22Rv1 (cell line): ENCODE data around the gene RAB6B.

Experiments
- H3K27ac ChIP-seq: fragments of 450-650 bp; 2 replicates; pipeline ENCODE4 v1.5.1; 2017
- ZFX ChIP-seq: fragments of 450-650 bp; IDR thresholded peaks from 2 replicates; pipeline ENCODE4 v1.6.1; 2017; ENCODE audit warnings: antibody characterized with exemption, borderline replicate concordance
- TF ChIP-seq, protein P1 (sequence below): fragments of 450-650 bp; IDR thresholded peaks from 2 replicates; pipeline ENCODE4 v1.5.1; 2017; ENCODE audit warnings: mild to moderate bottlenecking

The RAB6B gene

DNA sequence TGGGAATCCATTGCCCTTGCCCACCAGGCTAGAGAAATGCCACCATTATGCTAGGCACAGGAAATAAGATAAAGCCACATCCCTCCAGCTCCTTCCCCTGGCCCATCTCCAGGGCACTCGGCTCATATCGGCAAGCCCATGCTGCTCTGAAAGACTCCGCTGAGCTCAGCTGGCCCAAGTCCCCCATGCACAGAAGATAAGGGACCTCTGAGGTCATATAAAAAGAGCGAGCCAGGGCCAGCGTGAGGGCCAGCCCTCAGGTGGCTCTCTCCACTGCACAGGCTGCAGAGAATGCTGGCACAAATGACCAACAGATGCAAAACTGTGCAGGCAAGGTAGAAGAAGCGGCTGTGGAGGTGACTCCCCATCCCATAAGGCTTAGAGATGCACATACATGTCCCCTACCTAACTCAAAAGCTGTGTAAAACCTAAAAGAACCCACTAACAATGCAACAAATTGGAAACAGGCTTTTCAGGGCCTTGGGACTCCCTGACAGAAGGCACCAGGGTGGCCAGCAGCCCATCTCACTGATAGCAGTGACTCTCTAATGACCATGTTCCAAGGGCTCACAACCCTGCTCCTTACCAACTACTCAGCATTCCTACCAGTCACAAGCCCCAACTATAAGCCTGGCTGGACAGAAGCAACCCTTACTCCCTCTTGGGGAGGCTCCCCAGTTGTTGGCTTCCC lies 3.0 kb downstream of the RAB6B start:
- TF ChIP-seq ZFX = no peak
- TF ChIP-seq, protein P1, sequence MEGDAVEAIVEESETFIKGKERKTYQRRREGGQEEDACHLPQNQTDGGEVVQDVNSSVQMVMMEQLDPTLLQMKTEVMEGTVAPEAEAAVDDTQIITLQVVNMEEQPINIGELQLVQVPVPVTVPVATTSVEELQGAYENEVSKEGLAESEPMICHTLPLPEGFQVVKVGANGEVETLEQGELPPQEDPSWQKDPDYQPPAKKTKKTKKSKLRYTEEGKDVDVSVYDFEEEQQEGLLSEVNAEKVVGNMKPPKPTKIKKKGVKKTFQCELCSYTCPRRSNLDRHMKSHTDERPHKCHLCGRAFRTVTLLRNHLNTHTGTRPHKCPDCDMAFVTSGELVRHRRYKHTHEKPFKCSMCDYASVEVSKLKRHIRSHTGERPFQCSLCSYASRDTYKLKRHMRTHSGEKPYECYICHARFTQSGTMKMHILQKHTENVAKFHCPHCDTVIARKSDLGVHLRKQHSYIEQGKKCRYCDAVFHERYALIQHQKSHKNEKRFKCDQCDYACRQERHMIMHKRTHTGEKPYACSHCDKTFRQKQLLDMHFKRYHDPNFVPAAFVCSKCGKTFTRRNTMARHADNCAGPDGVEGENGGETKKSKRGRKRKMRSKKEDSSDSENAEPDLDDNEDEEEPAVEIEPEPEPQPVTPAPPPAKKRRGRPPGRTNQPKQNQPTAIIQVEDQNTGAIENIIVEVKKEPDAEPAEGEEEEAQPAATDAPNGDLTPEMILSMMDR = no peak
- H3K27ac ChIP-seq = no peak overlapping the region

DNA sequence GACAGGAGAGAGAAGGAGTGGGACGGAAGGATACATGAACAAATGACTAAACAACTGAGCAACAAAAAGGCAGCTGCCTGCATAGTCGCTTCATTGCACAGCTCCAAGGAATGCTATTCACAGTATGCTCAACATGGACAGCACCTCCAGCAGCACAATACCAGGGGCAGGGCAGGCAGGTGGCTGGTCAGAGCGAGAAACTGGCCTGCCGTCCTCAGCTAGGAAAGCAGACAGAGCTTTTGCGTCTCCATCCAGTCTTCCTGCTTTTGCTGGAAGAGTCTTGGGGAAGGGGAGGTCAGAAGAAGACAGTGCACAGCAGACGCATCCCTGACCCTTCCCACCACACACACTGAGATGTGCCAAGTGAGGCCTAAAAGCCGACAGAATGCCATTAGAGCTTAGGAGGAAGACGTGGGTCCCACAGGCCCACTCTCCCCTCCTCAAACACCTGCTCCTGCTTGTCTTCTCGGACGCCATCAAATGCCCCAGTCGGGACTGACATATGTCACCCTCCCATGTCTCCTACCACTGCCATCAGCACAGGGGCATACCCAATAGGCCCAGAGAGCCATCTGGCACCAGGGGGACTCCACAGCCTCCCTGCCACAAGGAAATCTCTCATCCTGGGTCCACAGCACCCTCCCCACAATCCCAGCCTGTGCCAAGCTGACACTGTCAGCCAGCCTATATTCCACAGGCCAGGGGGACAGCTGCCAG lies 3.9 kb downstream of the RAB6B start:
- no peak overlapping the region for H3K27ac ChIP-seq
- TF ChIP-seq, protein P1 = no peak
- TF ChIP-seq ZFX = no peak

DNA sequence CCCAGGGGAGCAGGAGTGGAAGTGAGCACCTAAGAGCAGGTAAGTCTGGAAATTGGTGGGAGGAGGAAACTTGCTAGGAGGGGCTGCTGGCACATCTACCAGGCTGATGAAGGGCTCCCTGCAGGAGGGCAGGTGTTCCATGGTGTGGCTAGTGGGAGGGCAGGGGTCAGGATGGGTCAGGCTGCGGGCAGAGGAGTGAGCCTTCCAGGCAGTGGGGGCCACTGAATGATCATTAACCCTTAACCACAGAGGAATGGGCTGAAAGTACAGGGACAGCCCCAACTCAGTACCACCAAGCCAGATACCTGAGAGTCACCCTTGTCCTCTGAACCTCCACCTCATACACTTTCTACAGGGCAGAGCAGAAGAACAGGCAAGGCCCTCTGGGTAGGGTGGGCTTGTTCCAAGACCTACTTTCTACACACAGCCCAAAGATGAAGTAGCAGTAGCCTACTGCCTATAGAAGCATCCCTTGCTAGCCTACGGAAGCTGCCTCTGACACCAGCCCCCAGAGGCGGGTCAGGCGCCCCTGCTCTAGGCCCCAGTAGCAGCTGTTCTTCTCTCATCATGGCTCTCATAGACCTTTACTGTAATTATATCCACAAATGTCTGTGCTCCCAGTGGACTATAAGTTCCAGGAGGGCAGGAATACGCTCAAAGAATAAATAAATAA lies 4.6 kb downstream of the RAB6B start:
- TF ChIP-seq ZFX = no peak
- TF ChIP-seq, protein P1 = no peak
- no peak overlapping the region for H3K27ac ChIP-seq

DNA sequence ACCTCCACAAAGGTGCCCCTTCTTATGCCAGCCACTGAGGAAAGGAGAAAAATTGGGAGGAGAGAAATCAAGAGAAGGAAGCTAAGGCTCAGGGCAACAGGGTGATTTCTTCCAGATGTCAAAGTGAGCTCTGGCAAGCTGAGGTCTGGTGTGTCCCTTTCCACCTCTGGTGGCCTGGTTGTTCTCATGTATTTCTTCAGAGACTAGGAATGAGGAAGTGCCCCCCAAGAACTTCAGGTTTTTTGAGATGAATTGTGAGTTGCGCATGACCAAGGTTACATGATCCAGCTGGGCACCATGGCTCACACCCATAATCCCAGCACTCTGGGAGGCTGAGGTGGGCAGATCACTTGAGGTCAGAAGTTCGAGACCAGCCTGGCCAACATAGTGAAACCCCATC lies 5.6 kb downstream of the RAB6B start:
- no peak for TF ChIP-seq ZFX
- TF ChIP-seq, protein P1 = no peak

DNA sequence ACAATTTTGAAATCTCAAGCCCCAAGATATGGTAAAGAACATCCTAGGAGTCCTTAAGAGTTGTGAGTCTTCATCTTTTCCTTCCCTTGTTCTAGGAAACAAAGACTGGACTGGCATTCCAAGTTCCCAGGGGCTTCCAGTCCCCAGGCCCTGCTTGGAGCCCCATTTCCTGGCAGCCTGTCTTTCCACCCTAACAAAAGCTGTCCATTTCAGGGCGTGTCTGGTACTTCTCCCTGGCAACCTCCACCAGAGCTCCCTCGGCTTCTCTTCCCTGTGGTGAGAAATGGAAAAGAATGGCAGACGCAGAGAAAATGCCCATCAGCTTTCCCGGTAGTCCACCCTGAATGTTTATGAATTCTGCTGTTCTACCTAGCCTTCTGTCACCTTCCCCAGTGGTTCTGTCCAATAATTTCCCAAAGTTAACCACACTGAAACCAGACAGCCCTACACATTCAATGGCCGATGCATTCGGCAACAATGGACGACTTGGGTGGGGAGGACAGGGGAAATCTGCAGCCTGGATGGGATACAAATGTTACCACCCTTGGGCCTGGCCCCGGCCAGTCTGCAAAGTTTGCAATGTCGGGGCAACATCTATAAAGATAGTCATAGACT lies 6.8 kb downstream of the RAB6B start:
- TF ChIP-seq ZFX = no peak
- TF ChIP-seq, protein P1 = no peak
- no peak overlapping the region for H3K27ac ChIP-seq

More for the DNA sequence above, 5.6 kb downstream of the RAB6B start:
- H3K27ac ChIP-seq = no peak overlapping the region

DNA sequence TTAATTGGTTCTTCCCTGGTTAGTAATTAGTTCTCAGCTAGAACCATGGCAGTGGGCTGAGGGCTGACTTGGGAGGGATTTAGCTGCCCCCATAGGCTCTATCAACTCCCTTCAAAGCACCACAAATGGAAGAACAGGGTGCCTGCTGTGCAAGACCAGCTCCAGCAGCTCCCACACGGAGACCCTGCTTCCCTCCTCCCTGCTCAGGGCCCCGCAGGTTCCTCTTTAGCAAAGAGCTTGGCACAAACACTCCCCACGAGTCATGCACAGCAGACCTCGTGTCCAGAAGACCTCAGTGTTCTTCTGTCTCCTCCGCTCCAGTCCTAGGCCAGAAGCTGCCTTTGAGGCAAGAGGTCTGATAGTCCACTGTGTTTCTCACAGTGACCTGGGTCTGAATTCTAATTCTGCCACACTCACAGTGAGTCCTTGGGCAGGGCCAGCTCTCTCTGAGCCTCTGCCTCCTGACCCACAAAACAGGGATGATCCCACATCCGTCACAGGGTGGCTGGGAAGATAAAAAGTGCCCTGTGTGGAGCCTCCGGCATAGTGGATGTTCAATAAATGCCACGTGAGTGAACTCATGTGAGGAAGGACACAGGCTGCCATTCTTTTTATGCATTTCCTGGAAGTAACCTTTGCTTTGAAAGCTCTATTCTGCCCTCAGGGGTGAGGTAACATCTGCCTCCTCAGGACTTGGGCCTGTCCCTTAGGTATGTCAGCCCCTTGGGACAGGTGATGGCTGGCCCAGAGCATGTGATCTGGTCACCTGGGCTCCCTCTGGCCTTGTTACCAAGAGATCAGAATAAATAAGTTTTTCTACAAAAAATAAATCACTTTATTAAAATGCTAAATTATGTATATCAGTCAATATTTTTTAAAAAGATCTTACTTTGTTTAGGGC lies 7.6 kb downstream of the RAB6B start:
- H3K27ac ChIP-seq = no peak overlapping the region
- TF ChIP-seq, protein P1 = no peak
